Thymus (tissue), 11 donors: ENCODE results near the gene CASKIN1. TPM values are rescaled to one million over a fixed set of nuclear protein-coding genes. Genes with fewer than 3 reads are reported as not detected.

Experiments
- DNase-seq, 9 donors: peaks; one replicate each; pipeline ENCODE4 v3.0.0-alpha.2; 2013; ENCODE audit warnings: low spot score in 9 of 9, low read depth in 6 of 9, missing footprints in 1 of 9
- H3K27ac ChIP-seq, 2 donors: one replicate each; pipeline ENCODE4 v1.5.1; 2013; ENCODE audit warnings: control low read depth in 1 of 2, low read depth in 1 of 2, low read length in 1 of 2, mild to moderate bottlenecking in 1 of 2, moderate library complexity in 1 of 2
- H3K27me3 ChIP-seq, 2 donors: one replicate each; pipeline ENCODE4 v1.5.1; 2013; ENCODE audit warnings: low read length in 1 of 2; ENCODE audit not compliant: control insufficient read depth in 2 of 2, insufficient read depth in 1 of 2
- H3K36me3 ChIP-seq, 2 donors: one replicate each; pipeline ENCODE4 v1.5.1; 2013; ENCODE audit warnings: low read length in 1 of 2, mild to moderate bottlenecking in 1 of 2, moderate library complexity in 1 of 2; ENCODE audit not compliant: control insufficient read depth in 2 of 2, insufficient read depth in 2 of 2
- H3K4me1 ChIP-seq, 2 donors: one replicate each; pipeline ENCODE4 v1.5.1; 2013; ENCODE audit warnings: low read length in 2 of 2; ENCODE audit not compliant: control insufficient read depth in 2 of 2, insufficient read depth in 2 of 2
- H3K4me3 ChIP-seq, 2 donors: one replicate each; pipeline ENCODE4 v1.5.1; 2013; ENCODE audit warnings: low read length in 2 of 2, control low read depth in 1 of 2, mild to moderate bottlenecking in 1 of 2
- H3K9me3 ChIP-seq, 2 donors: one replicate each; pipeline ENCODE4 v1.5.1; 2013; ENCODE audit warnings: low read length in 1 of 2, mild to moderate bottlenecking in 1 of 2; ENCODE audit not compliant: control insufficient read depth in 2 of 2, insufficient read depth in 1 of 2
- WGBS: extraction: QIAGEN DNeasy Blood & Tissue Kit; methylation state at CpG from one replicate; pipeline ENCODE4 v1.1.7; 2013; 5-methylcytosine and 5-hydroxymethylcytosine counted together
- polyA plus RNA-seq: library from polyadenylated mRNA; stranded (reverse); fragments of 200-250 nt; gene quantifications from one replicate; pipeline ENCODE4 v1.2.3, GENCODE V29; 2013
- total RNA-seq: library from RNA; stranded (reverse); fragments of 120-200 nt; gene quantifications from one replicate; pipeline ENCODE4 v1.2.4, GENCODE V29; 2013
- donor health status: healthy.

The CASKIN1 gene
- total and polyA plus RNA-seq, 2 donors = 0.05 to 0.48 TPM

DNA sequence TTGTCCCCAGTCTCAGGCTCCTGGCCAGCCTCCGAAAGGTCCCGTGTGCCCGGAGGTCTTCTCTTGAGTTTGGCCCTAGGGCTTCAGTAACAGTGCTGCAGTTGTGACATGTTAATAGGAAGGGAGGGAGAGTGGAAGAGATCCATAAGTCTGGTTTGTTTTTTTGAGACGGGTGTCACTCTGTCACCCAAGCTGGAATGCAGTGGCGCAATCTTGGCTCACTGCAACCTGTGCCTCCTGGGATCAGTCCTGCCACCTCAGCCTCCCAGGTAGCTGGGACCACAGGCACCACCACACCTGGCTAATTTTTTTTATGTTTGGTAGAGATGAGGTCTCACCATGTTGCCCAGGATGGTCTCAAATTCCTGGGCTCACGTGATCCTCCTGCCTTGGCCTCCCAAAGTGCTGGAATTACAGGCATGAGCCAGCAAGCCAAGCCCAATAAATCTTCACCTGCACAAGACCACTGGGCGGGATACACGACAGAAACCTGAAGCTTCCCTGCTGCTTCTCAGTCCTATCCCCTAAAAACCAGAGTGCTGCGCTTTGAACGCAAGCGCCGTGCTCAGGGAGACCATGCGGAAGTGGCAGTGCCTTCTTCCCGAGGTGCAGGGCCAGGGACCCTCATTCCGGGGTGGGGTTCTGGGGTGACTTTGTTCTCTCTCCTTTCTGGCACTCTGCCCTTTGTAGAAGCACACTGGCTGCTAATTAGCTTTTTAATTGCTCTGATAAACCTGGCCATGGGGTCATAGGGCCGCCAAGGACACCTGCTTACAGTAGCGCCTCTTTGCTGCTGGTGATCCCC is 29.9 kb downstream of the CASKIN1 start:
- Histone ChIP-seq H3K27ac (no peak overlapping the region), H3K36me3 (peaks cover 44 to 56% of the 10 kb centered on the region in 2 donors), H3K9me3 (peaks cover 0 to 23% of the 10 kb centered on the region in 2 donors), H3K27me3 (no peaks in the 10 kb centered on the region), H3K4me1 (no peaks in the 10 kb centered on the region), H3K4me3 (no peak overlapping the region)
- no peak for DNase-seq
- WGBS = 97% methylated on average over 17 of the region's 17 CpGs

DNA sequence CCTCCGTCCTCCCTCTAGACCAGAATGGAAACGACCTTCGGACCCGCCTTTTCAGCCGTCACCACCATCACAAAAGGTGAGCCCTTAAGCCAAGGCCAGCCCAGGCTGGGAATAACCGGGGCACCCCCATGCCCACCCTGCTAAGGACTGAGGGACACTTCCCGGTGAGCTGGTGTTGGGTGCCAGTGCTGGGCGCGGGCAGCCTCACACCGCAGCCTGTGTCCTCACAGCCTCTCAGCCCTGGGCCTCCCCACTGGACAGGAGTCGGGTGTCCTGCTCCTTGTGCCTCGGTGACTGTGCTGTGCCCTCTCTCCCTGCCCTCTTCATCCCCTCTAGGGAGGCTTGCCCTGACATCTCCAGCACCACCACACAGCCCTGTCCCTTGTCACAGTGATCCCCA is 30.5 kb downstream of the CASKIN1 start:
- no peak for DNase-seq
- Histone ChIP-seq H3K27me3 (no peaks in the 10 kb centered on the region), H3K4me3 (no peak overlapping the region), H3K9me3 (peaks cover 0 to 23% of the 10 kb centered on the region in 2 donors), H3K36me3 (peaks cover 41 to 51% of the 10 kb centered on the region in 2 donors), H3K27ac (no peak overlapping the region), H3K4me1 (no peaks in the 10 kb centered on the region)
- 97% methylated on average over 12 of the region's 12 CpGs for WGBS

DNA sequence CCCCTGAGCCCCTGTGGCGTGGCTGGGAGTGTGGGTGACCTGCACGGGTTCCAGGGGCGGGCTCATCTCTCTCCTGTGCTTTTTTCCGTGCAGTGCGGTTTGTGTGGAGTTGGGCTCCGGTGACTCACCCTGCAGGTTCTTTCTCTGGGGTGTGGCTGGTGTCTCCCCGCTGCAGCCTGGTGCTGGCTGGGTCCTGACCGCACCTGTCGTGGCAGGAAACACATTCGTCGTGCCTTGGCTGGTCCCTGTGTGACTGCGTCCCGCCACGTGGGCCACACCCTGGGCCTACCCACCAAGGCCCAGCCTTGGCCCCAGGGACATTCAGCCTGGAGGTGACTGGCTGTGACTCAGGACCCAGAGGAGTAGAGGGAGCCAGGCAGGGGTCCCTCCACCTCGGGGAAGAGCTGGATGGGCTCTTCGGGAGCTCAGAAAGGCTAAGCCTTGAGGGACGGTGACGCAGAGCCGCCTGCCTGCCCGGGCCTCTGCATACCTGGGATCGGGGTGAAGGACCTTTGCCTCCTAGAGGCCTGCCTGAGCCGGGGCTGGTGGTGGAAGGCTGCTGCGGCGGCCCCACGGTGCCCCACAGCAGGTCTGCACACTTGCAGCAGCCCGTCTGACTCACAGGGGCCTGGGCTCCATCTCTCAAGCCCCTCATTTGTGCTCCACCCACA is 33.1 kb downstream of the CASKIN1 start:
- H3K4me3 ChIP-seq = no peak overlapping the region
- no peak overlapping the region for H3K27ac ChIP-seq

DNA sequence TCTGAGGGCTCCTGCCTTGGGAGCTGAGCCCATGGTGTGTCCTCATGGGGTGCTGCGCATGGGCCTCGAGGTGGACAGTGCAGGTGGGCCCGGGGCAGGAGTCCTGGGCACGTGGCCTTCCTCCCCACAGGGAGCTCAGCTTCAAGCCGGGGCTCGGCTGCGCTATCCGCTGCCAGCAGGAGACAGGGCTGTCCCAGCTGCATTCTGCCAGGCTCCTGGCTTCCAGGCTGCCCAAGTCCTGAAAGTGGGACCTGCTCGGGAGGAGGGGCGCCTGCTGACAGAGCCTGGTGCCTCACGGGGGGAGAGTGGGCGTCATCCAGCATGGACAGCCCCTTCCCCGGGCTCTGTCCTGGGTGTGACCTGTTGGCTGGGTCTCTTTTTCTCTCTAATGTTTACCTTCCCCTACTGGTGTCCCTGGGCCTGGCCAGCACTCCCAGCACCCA is 33.7 kb downstream of the CASKIN1 start:
- H3K4me1 ChIP-seq = peaks cover 0 to 2% of the 10 kb centered on the region in 2 donors
- no peak for DNase-seq
- WGBS = 96% methylated on average over 13 of the region's 13 CpGs
- H3K27ac ChIP-seq = peak overlapping the region in 1 of 2 donors; percentile 1
- no peak overlapping the region for H3K4me3 ChIP-seq
- H3K36me3 ChIP-seq = peaks cover 25 to 41% of the 10 kb centered on the region in 2 donors
- H3K9me3 ChIP-seq = peaks cover 0 to 23% of the 10 kb centered on the region in 2 donors
- no peaks in the 10 kb centered on the region for H3K27me3 ChIP-seq

More for the DNA sequence above, 33.1 kb downstream of the CASKIN1 start:
- Histone ChIP-seq H3K36me3 (peaks cover 28 to 42% of the 10 kb centered on the region in 2 donors), H3K9me3 (peaks cover 0 to 23% of the 10 kb centered on the region in 2 donors), H3K27me3 (no peaks in the 10 kb centered on the region), H3K4me1 (peaks cover 0 to 2% of the 10 kb centered on the region in 2 donors)
- no peak for DNase-seq
- 92% methylated on average over 26 of the region's 26 CpGs for WGBS

DNA sequence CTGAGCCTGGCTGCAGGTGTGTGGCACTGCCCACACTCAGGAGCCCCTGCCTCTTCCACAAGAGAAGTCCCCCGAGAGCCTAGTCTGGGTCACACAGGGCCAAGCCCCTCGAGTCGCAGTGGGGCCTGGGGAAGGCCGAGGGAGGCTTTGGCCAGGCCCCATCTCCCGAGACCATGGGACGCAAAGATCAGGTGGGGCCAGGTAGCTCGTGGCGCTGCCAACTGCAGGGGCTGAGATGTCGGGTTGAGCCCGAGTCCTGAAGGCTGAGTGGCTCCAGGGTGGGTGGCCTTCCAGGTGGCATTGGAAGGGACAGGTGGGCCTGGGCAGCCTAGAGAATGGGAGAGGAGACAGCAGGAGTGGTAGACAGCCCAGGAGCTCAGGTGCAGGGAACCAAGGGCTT is 34.5 kb downstream of the CASKIN1 start:
- H3K27me3 ChIP-seq = no peaks in the 10 kb centered on the region
- H3K36me3 ChIP-seq = peaks cover 17 to 33% of the 10 kb centered on the region in 2 donors
- H3K4me1 ChIP-seq = peaks cover 0 to 8% of the 10 kb centered on the region in 2 donors
- H3K9me3 ChIP-seq = peaks cover 0 to 23% of the 10 kb centered on the region in 2 donors
- H3K4me3 ChIP-seq = no peak overlapping the region
- WGBS = 99% methylated on average over 10 of the region's 10 CpGs
- H3K27ac ChIP-seq = no peak overlapping the region
- DNase-seq = no peak

DNA sequence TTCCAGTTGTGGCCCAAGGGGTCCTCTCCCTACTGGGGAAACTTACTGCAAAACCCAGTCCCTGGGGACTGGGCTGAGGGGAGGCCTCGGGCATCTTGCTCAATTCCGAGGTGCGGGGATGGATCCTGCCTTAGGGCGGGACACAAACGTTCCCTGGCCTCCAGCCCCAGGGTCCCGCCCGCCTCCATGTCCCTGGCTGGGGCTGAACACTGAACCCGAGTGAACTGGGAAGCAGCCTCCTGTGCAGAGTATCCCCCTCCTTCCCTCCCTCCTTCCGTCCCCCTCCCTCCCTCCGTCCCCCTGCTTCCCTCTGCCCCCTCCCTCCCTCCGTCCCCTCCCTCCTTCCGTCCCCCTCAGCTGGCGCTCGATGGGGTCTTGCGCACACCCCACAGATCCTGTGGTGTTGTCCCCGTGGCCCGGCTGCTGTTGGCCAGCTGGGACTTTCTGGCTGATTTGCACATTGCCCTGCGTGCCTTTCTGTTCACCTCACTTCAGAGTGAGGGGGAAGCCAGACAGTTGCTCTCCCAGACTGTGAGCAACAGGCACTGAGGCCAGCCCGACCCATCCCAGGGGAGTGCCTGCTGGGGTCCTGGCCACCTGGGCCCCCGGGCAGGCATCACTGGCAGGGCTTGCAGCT is 35.4 kb downstream of the CASKIN1 start:
- Histone ChIP-seq H3K4me3 (no peak overlapping the region), H3K27me3 (no peaks in the 10 kb centered on the region), H3K9me3 (peaks cover 0 to 23% of the 10 kb centered on the region in 2 donors), H3K4me1 (peaks cover 6 to 16% of the 10 kb centered on the region in 2 donors), H3K36me3 (peaks cover 14 to 25% of the 10 kb centered on the region in 2 donors), H3K27ac (peak overlapping the region in 1 of 2 donors; percentile 17)
- WGBS = 94% methylated on average over 20 of the region's 20 CpGs
- no peak for DNase-seq

DNA sequence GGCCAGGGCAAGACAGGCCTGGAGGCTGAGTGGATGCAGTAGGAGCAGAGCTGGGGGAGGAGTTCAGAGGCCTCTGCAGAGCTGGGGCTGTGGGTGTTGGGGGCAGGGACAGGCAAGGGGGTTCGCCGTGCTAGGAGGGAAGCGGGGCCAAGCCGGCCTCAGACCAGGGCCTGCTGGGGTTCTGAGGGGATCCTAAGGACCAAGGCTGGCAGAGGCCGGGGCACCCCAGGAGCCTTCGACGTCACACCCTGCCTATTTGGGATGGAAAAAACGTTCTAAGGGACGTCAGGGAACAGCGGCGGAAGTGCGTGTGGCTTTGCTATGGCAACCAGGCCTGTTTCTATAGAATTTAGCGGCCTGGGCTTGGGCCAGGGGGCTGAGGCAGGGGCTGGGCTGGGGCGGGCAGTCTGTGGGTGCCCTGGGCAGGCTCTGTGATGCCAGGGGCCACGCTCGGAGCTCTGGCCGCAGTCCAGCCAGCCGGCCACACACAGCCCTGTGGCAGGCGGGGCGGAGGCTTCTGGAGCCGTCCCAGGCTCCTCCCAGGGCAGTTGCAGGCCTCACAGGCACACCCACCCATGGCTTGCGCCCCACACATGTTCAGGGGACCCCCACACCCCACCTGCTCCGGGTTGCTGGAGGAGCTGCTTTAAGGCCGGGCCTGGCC is 37.1 kb downstream of the CASKIN1 start:
- H3K4me3 ChIP-seq = no peak overlapping the region
- H3K27ac ChIP-seq = no peak overlapping the region
- H3K9me3 ChIP-seq = peaks cover 0 to 14% of the 10 kb centered on the region in 2 donors
- H3K36me3 ChIP-seq = peaks cover 9 to 18% of the 10 kb centered on the region in 2 donors
- peaks cover 10 to 22% of the 10 kb centered on the region in 2 donors for H3K4me1 ChIP-seq
- WGBS = 97% methylated on average over 24 of the region's 24 CpGs
- H3K27me3 ChIP-seq = no peaks in the 10 kb centered on the region
- no peak for DNase-seq

DNA sequence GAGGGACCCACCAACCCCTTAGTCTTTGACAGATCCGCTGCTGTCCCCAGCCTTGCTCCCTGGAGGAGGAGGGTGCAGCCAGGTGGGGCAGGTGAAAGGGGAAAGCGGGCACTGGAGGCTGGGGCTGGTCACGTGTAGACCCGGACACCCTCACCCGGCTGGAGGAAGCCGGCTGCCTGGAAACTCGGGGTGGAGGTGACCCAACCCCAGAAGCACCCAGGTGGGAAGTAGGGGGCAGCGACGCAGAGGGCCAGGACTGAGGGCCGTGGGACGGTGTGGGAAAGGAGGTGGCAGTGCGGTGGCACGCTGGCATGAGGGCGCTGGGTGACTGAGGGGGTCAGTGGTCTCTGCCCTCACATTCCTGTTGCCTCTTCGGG is 38.2 kb downstream of the CASKIN1 start:
- Histone ChIP-seq H3K4me3 (no peak overlapping the region), H3K27ac (no peak overlapping the region), H3K4me1 (peaks cover 19 to 32% of the 10 kb centered on the region in 2 donors), H3K9me3 (peaks cover 0 to 3% of the 10 kb centered on the region in 2 donors), H3K27me3 (no peaks in the 10 kb centered on the region), H3K36me3 (peaks cover 12% of the 10 kb centered on the region in 2 donors)
- no peak for DNase-seq
- 97% methylated on average over 15 of the region's 15 CpGs for WGBS
